Measurements from ENCODE around the gene ZFYVE21.

ZFYVE21 gene

GRCh38 chr14:103736546-103737431 is 21.2 kb downstream of the ZFYVE21 start:
- FAIRE-seq = no peak
- DNase-seq (ENCODE audit: low spot score) = no peak

GRCh38 chr14:103737432-103738045 is 21.9 kb downstream of the ZFYVE21 start:
- FAIRE-seq (no peak), DNase-seq (ENCODE audit: low spot score) (no peak)

- DNase-seq (ENCODE audit: low spot score) = no peak
- FAIRE-seq = no peak
Observed at GRCh38 chr14:103738166-103738565, 22.6 kb downstream of the ZFYVE21 start.

- FAIRE-seq = no peak
Observed at GRCh38 chr14:103738701-103739451, 23.3 kb downstream of the ZFYVE21 start.

GRCh38 chr14:103739466-103739792 is 23.8 kb downstream of the ZFYVE21 start:
- no peak for DNase-seq (ENCODE audit: low spot score)
- FAIRE-seq = no peak

More at GRCh38 chr14:103738701-103739451, 23.3 kb downstream of the ZFYVE21 start:
- no peak for DNase-seq (ENCODE audit: low spot score)

- no peak for FAIRE-seq
Observed at GRCh38 chr14:103739793-103740501, 24.3 kb downstream of the ZFYVE21 start.

GRCh38 chr14:103740991-103741689 is 25.5 kb downstream of the ZFYVE21 start:
- DNase-seq (ENCODE audit: low spot score) (no peak), FAIRE-seq (no peak)

More at GRCh38 chr14:103739793-103740501, 24.3 kb downstream of the ZFYVE21 start:
- DNase-seq (ENCODE audit: low spot score) = no peak

GRCh38 chr14:103741876-103742275 is 26.3 kb downstream of the ZFYVE21 start:
- FAIRE-seq (no peak), DNase-seq (ENCODE audit: low spot score) (no peak)

- DNase-seq (ENCODE audit: low spot score) (no peak), FAIRE-seq (no peak)
Observed at GRCh38 chr14:103742499-103743255, 27.1 kb downstream of the ZFYVE21 start.

- FAIRE-seq (no peak), DNase-seq (ENCODE audit: low spot score) (no peak)
Observed at GRCh38 chr14:103743691-103744090, 28.1 kb downstream of the ZFYVE21 start.

GRCh38 chr14:103744621-103745395 is 29.2 kb downstream of the ZFYVE21 start:
- DNase-seq (ENCODE audit: low spot score) (no peak), FAIRE-seq (no peak)

- DNase-seq (ENCODE audit: low spot score) (no peak), FAIRE-seq (no peak)
Observed at GRCh38 chr14:103745424-103745823, 29.8 kb downstream of the ZFYVE21 start.

GRCh38 chr14:103746701-103747100 is 31.1 kb downstream of the ZFYVE21 start:
- FAIRE-seq (no peak), DNase-seq (ENCODE audit: low spot score) (no peak)

- FAIRE-seq (no peak), DNase-seq (ENCODE audit: low spot score) (no peak)
Observed at GRCh38 chr14:103748534-103748857, 32.9 kb downstream of the ZFYVE21 start.

- FAIRE-seq = no peak
- DNase-seq (ENCODE audit: low spot score) = no peak
Observed at GRCh38 chr14:103749452-103749851, 33.8 kb downstream of the ZFYVE21 start.

GRCh38 chr14:103749860-103750259 is 34.2 kb downstream of the ZFYVE21 start:
- DNase-seq (ENCODE audit: low spot score) (no peak), FAIRE-seq (no peak)

GRCh38 chr14:103753774-103754173 is 38.2 kb downstream of the ZFYVE21 start:
- FAIRE-seq = no peak
- DNase-seq (ENCODE audit: low spot score) = no peak

- DNase-seq (ENCODE audit: low spot score) (no peak), FAIRE-seq (no peak)
Observed at GRCh38 chr14:103755060-103755459, 39.5 kb downstream of the ZFYVE21 start.

- DNase-seq (ENCODE audit: low spot score) = no peak
- FAIRE-seq = no peak
Observed at GRCh38 chr14:103758059-103758776, 42.6 kb downstream of the ZFYVE21 start.
